ENCODE measurements around the gene JAM2. TPM values are rescaled to one million over a fixed set of nuclear protein-coding genes. Genes with fewer than 3 reads are reported as not detected.

The JAM2 gene
- polyA plus RNA-seq, 1 donor from 2014 or later = 1.1 TPM

DNA sequence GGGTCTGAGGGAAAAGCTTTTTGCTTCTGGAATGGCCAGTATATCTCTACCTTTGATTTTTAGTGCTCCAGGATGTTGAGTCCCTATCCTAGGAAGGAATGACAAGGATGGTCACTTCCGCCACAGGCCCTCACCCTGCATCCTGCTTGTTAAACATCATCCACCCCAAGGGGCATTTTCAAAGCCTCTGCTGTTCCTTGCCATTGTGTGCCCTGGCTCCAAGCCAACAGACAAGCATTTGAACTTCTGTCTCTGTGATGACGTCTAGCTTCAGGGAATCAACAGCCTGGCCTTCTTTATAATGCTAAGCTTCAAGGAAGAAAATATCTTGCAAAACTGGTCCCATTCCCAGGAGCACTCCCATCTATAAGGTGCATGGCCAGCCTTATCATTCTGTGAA, 12.3 kb upstream of the JAM2 start:
- Histone ChIP-seq H3K4me2 (ENCODE audit: low read length) (no peak overlapping the region), H3K27me3 (ENCODE audit: insufficient read depth, low read depth, low read length) (no peaks in the 10 kb centered on the region), H3K27ac (ENCODE audit: low read length) (no peak overlapping the region), H3K4me3 (ENCODE audit: low read length) (no peak overlapping the region), H2AFZ (ENCODE audit: low read depth, low read length) (no peak overlapping the region), H3F3A (ENCODE audit: insufficient read depth, low read length, poor library complexity, severe bottlenecking) (no peaks in the 10 kb centered on the region), H3K79me2 (replicated peaks; ENCODE audit: insufficient read depth, low read length) (no peaks in the 10 kb centered on the region), H3K9ac (ENCODE audit: low read length) (no peak overlapping the region), H3K36me3 (ENCODE audit: insufficient read depth, low read length) (no peaks in the 10 kb centered on the region), H3K9me2 (ENCODE audit: insufficient read depth, low read length) (no peaks in the 10 kb centered on the region), H4K20me1 (ENCODE audit: insufficient read depth) (no peaks in the 10 kb centered on the region), H3K9me3 (ENCODE audit: low read length) (no peaks in the 10 kb centered on the region)
- TF ChIP-seq SMC3 (conservative IDR thresholded peaks at IDR 0.05; ENCODE audit: poor library complexity) = no peak
- TF ChIP-seq, protein P1, sequence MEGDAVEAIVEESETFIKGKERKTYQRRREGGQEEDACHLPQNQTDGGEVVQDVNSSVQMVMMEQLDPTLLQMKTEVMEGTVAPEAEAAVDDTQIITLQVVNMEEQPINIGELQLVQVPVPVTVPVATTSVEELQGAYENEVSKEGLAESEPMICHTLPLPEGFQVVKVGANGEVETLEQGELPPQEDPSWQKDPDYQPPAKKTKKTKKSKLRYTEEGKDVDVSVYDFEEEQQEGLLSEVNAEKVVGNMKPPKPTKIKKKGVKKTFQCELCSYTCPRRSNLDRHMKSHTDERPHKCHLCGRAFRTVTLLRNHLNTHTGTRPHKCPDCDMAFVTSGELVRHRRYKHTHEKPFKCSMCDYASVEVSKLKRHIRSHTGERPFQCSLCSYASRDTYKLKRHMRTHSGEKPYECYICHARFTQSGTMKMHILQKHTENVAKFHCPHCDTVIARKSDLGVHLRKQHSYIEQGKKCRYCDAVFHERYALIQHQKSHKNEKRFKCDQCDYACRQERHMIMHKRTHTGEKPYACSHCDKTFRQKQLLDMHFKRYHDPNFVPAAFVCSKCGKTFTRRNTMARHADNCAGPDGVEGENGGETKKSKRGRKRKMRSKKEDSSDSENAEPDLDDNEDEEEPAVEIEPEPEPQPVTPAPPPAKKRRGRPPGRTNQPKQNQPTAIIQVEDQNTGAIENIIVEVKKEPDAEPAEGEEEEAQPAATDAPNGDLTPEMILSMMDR (IDR thresholded peaks at IDR 0.05; ENCODE audit: poor library complexity, severe bottlenecking) = no peak
- no peak for TF ChIP-seq RAD21 (conservative IDR thresholded peaks at IDR 0.05)
- no peak for TF ChIP-seq EP300 (conservative IDR thresholded peaks at IDR 0.05; ENCODE audit: poor library complexity, severe bottlenecking)
- TF ChIP-seq, protein P2, sequence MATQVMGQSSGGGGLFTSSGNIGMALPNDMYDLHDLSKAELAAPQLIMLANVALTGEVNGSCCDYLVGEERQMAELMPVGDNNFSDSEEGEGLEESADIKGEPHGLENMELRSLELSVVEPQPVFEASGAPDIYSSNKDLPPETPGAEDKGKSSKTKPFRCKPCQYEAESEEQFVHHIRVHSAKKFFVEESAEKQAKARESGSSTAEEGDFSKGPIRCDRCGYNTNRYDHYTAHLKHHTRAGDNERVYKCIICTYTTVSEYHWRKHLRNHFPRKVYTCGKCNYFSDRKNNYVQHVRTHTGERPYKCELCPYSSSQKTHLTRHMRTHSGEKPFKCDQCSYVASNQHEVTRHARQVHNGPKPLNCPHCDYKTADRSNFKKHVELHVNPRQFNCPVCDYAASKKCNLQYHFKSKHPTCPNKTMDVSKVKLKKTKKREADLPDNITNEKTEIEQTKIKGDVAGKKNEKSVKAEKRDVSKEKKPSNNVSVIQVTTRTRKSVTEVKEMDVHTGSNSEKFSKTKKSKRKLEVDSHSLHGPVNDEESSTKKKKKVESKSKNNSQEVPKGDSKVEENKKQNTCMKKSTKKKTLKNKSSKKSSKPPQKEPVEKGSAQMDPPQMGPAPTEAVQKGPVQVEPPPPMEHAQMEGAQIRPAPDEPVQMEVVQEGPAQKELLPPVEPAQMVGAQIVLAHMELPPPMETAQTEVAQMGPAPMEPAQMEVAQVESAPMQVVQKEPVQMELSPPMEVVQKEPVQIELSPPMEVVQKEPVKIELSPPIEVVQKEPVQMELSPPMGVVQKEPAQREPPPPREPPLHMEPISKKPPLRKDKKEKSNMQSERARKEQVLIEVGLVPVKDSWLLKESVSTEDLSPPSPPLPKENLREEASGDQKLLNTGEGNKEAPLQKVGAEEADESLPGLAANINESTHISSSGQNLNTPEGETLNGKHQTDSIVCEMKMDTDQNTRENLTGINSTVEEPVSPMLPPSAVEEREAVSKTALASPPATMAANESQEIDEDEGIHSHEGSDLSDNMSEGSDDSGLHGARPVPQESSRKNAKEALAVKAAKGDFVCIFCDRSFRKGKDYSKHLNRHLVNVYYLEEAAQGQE (IDR thresholded peaks at IDR 0.05; ENCODE audit: borderline replicate concordance) = no peak
- no peak for TF ChIP-seq POLR2AphosphoS5 (IDR thresholded peaks at IDR 0.05)
- TF ChIP-seq EZH2 (IDR thresholded peaks at IDR 0.05; ENCODE audit: borderline replicate concordance, insufficient read depth, low read length, poor library complexity, severe bottlenecking) = no peak
- TF ChIP-seq MXI1 (conservative IDR thresholded peaks at IDR 0.05; ENCODE audit: poor library complexity, severe bottlenecking) = no peak
- no peak for TF ChIP-seq TAF1 (IDR thresholded peaks at IDR 0.05; ENCODE audit: low read depth)

DNA sequence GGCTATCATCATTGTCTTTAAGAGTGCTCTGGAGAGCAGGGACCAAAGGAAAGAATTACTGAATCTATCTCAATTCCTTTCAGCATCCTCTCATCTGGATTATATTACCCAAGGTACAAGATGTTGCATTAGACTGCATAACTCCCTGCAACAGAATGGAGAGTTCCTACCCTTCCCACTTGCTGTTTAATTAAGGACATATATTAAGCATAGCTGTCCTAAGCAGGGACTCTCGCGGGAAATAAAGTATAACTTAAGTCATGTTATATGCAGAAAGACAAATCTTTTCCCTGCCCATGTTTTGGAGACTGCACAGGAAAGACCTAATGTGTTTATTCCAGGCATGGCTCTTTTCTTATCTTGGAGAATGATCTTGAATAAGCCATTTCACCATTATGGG, 6.8 kb upstream of the JAM2 start:
- Histone ChIP-seq H2AFZ (ENCODE audit: low read depth, low read length) (no peak overlapping the region), H3K36me3 (ENCODE audit: insufficient read depth, low read length) (no peaks in the 10 kb centered on the region), H3K27ac (ENCODE audit: low read length) (no peak overlapping the region), H4K20me1 (ENCODE audit: insufficient read depth) (no peaks in the 10 kb centered on the region), H3K4me2 (ENCODE audit: low read length) (no peak overlapping the region), H3K27me3 (ENCODE audit: insufficient read depth, low read depth, low read length) (no peaks in the 10 kb centered on the region), H3K79me2 (replicated peaks; ENCODE audit: insufficient read depth, low read length) (no peaks in the 10 kb centered on the region), H3K4me3 (ENCODE audit: low read length) (no peak overlapping the region), H3F3A (ENCODE audit: insufficient read depth, low read length, poor library complexity, severe bottlenecking) (no peaks in the 10 kb centered on the region), H3K9ac (ENCODE audit: low read length) (no peak overlapping the region), H3K9me3 (ENCODE audit: low read length) (no peaks in the 10 kb centered on the region), H3K9me2 (ENCODE audit: insufficient read depth, low read length) (no peaks in the 10 kb centered on the region)
- TF ChIP-seq RAD21 (conservative IDR thresholded peaks at IDR 0.05) (no peak), POLR2AphosphoS5 (IDR thresholded peaks at IDR 0.05) (no peak)
- TF ChIP-seq, protein P1 (IDR thresholded peaks at IDR 0.05; ENCODE audit: poor library complexity, severe bottlenecking) = no peak
